Endodermal cell (in vitro differentiated cells): ENCODE measurements around the gene NFKBIE. TPM values are rescaled to one million over a fixed set of nuclear protein-coding genes. Genes with fewer than 3 reads are reported as not detected.

Experiments
- DNase-seq: peaks from one replicate; pipeline ENCODE4 v3.0.0-alpha.2; 2017
- H3K27ac ChIP-seq: 2 replicates; pipeline ENCODE4 v1.5.1; 2013; ENCODE audit warnings: mild to moderate bottlenecking, low read depth, low read length, moderate library complexity
- H3K27me3 ChIP-seq: 2 replicates; pipeline ENCODE4 v1.6.1; 2013; ENCODE audit warnings: mild to moderate bottlenecking, low read length, moderate library complexity; ENCODE audit not compliant: insufficient read depth, control insufficient read depth, poor library complexity, severe bottlenecking
- H3K36me3 ChIP-seq: 2 replicates; pipeline ENCODE4 v1.7.0; 2013; ENCODE audit warnings: mild to moderate bottlenecking, low read length, moderate library complexity; ENCODE audit not compliant: control insufficient read depth, insufficient read depth
- H3K4me1 ChIP-seq: one replicate; pipeline ENCODE4 v1.7.0; 2013; ENCODE audit warnings: low read length; ENCODE audit not compliant: control insufficient read depth, insufficient read depth
- H3K4me3 ChIP-seq: 2 replicates; pipeline ENCODE4 v1.5.1; 2013; ENCODE audit warnings: mild to moderate bottlenecking, low read length, moderate library complexity
- H3K9ac ChIP-seq: 2 replicates; pipeline ENCODE4 v1.6.1; 2013; ENCODE audit warnings: mild to moderate bottlenecking, low read length, moderate library complexity; ENCODE audit not compliant: poor library complexity, severe bottlenecking; ENCODE audit errors: extremely low read depth
- H3K9me3 ChIP-seq: 2 replicates; pipeline ENCODE4 v1.6.1; 2013; ENCODE audit warnings: mild to moderate bottlenecking, low read length, moderate library complexity; ENCODE audit not compliant: control insufficient read depth
- H3K27ac Mint-ChIP-seq: 2 replicates; pipeline ENCODE4 v1.8.0; 2020; ENCODE audit warnings: mixed read lengths
- H3K27me3 Mint-ChIP-seq: 2 replicates; pipeline ENCODE4 v1.8.0; 2021; ENCODE audit warnings: mild to moderate bottlenecking, mixed read lengths; ENCODE audit not compliant: insufficient read depth
- H3K36me3 Mint-ChIP-seq: 2 replicates; pipeline ENCODE4 v1.8.0; 2020; ENCODE audit warnings: low read depth, mixed read lengths
- H3K4me1 Mint-ChIP-seq: 2 replicates; pipeline ENCODE4 v1.8.0; 2020; ENCODE audit warnings: mixed read lengths
- H3K4me3 Mint-ChIP-seq: 2 replicates; pipeline ENCODE4 v1.8.0; 2020; ENCODE audit warnings: mild to moderate bottlenecking, moderate library complexity, mixed read lengths
- H3K9me3 Mint-ChIP-seq: 2 replicates; pipeline ENCODE4 v1.8.0; 2020; ENCODE audit warnings: mild to moderate bottlenecking, mixed read lengths
- CTCF ChIP-seq: fragments of 200-600 bp; sonication (generic); conservative IDR thresholded peaks from 2 replicates; pipeline ENCODE4 v1.5.0; 2021; ENCODE audit warnings: antibody characterized with exemption, mild to moderate bottlenecking
- WGBS, 2 experiments: methylation state at CpG; one replicate each; pipeline versions ENCODE4 v1.1.5 to v1.1.7; 2013; ENCODE audit warnings: missing lambda C conversion rate in 2 of 2, mixed read lengths in 1 of 2; ENCODE audit not compliant: insufficient coverage in 1 of 2, insufficient read length in 1 of 2; 5-methylcytosine and 5-hydroxymethylcytosine counted together
- total RNA-seq, 2 donors: library from RNA; stranded (reverse); fragmentation: NEBNext Ultra II Directional in 1 of 2; extraction: Animal tissue kit (Norgen Biotek cat#: 25700) in 1 of 2; gene quantifications; 2 replicates in 1 of 2; 3 replicates in 1 of 2; pipeline ENCODE4 v1.2.1, GENCODE V29; 2021

The NFKBIE gene
- total RNA-seq, 2 donors from 2014 or later: 8.3 to 11.0 TPM

DNA sequence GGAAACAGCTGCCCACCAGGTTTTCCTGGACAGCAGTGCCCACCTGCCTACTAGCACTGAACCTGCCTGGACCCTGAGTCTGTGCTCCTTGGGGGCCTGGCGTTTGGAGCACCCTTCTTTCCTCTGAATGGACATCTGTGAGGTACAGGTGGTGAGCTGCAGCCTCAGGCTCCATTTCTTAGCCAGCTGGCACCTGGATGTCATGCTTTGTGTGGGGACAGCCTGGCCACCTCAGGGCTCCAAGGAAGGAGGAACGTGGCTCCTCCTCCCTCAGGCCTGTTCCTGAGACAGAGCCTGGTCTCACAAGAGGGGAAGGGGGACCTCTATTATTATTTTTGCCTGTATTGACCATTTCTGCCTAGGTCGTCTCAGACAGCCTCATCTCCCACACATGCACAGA, 13.0 kb upstream of the NFKBIE start:
- DNase-seq: no peak
- H3K27me3 ChIP-seq: peaks cover 95% of the 10 kb centered on the region
- H3K4me1 ChIP-seq: no peaks in the 10 kb centered on the region
- no peaks in the 10 kb centered on the region for H3K9me3 ChIP-seq
- Mint-ChIP-seq H3K27ac (no peak overlapping the region), H3K4me1 (no peaks in the 10 kb centered on the region), H3K36me3 (peaks cover 2% of the 10 kb centered on the region), H3K4me3 (no peak overlapping the region), H3K27me3 (peaks cover 87% of the 10 kb centered on the region), H3K9me3 (no peaks in the 10 kb centered on the region)
- H3K4me3 ChIP-seq: no peak overlapping the region
- no peak overlapping the region for H3K9ac ChIP-seq
- no peak overlapping the region for H3K27ac ChIP-seq
- WGBS, 2 experiments: 67 to 71% methylated on average over 2 to 3 of the region's 3 CpGs
- TF ChIP-seq CTCF: no peak
- H3K36me3 ChIP-seq: no peaks in the 10 kb centered on the region

- H3K4me1 ChIP-seq: no peaks in the 10 kb centered on the region
- no peak for TF ChIP-seq CTCF
- peaks cover 95% of the 10 kb centered on the region for H3K27me3 ChIP-seq
- Mint-ChIP-seq H3K36me3 (peaks cover 2% of the 10 kb centered on the region), H3K4me1 (no peaks in the 10 kb centered on the region), H3K9me3 (no peaks in the 10 kb centered on the region), H3K27me3 (peaks cover 87% of the 10 kb centered on the region), H3K27ac (no peak overlapping the region), H3K4me3 (no peak overlapping the region)
- DNase-seq: no peak
- H3K36me3 ChIP-seq: no peaks in the 10 kb centered on the region
- 88 to 91% methylated on average over 6 to 7 of the region's 7 CpGs for WGBS, 2 experiments
- no peak overlapping the region for H3K4me3 ChIP-seq
- no peak overlapping the region for H3K27ac ChIP-seq
- H3K9ac ChIP-seq: no peak overlapping the region
- no peaks in the 10 kb centered on the region for H3K9me3 ChIP-seq
Observed at GRCh38 chr6:44277763-44278162, 12.4 kb upstream of the NFKBIE start.

- peaks cover 94% of the 10 kb centered on the region for H3K27me3 ChIP-seq
- 78 to 83% methylated on average over 12 to 23 of the region's 23 CpGs for WGBS, 2 experiments
- peaks cover 87% of the 10 kb centered on the region for H3K27me3 Mint-ChIP-seq
- no peaks in the 10 kb centered on the region for H3K4me1 Mint-ChIP-seq
- H3K4me3 Mint-ChIP-seq: no peak overlapping the region
- H3K36me3 ChIP-seq: no peaks in the 10 kb centered on the region
- no peak overlapping the region for H3K4me3 ChIP-seq
- H3K9ac ChIP-seq: no peak overlapping the region
- no peaks in the 10 kb centered on the region for H3K9me3 ChIP-seq
- H3K27ac Mint-ChIP-seq: no peak overlapping the region
- no peaks in the 10 kb centered on the region for H3K4me1 ChIP-seq
- no peaks in the 10 kb centered on the region for H3K9me3 Mint-ChIP-seq
- DNase-seq: no peak
- peaks cover 2% of the 10 kb centered on the region for H3K36me3 Mint-ChIP-seq
- peak overlapping the region; percentile 0 for H3K27ac ChIP-seq
- TF ChIP-seq CTCF: no peak
Observed at GRCh38 chr6:44276667-44277640, 11.6 kb upstream of the NFKBIE start.
